GM21381 (cell line): ENCODE data around the gene STAM.

Source experiments
- ATAC-seq: cut with Tn5 transposase; IDR thresholded peaks from one replicate; pipeline ENCODE4 v1.9.1; 2021; ENCODE audit warnings: mild to moderate bottlenecking, moderate library complexity; ENCODE audit not compliant: unreplicated experiment

Gene STAM

GRCh38 chr10:17645621-17646345 is 1.8 kb downstream of the STAM start:
- ATAC-seq, result no peak

GRCh38 chr10:17647326-17647725 is 3.4 kb downstream of the STAM start:
- no peak for ATAC-seq

- ATAC-seq, result no peak
Measured at GRCh38 chr10:17648243-17649035, 4.5 kb downstream of the STAM start.

- ATAC-seq, result no peak
Measured at GRCh38 chr10:17649052-17649451, 5.1 kb downstream of the STAM start.

- no peak for ATAC-seq
Measured at GRCh38 chr10:17649836-17650235, 5.9 kb downstream of the STAM start.

GRCh38 chr10:17650416-17650815 is 6.5 kb downstream of the STAM start:
- no peak for ATAC-seq

GRCh38 chr10:17651896-17652295 is 7.9 kb downstream of the STAM start:
- ATAC-seq, result no peak

- ATAC-seq, result no peak
Measured at GRCh38 chr10:17652585-17652984, 8.6 kb downstream of the STAM start.

GRCh38 chr10:17655009-17655408 is 11.1 kb downstream of the STAM start:
- peak; percentile 27 for ATAC-seq

GRCh38 chr10:17655567-17656146 is 11.7 kb downstream of the STAM start:
- ATAC-seq, result peak; percentile 90

GRCh38 chr10:17657103-17657500 is 13.2 kb downstream of the STAM start:
- ATAC-seq, result no peak

- no peak for ATAC-seq
Measured at GRCh38 chr10:17659365-17659764, 15.4 kb downstream of the STAM start.

GRCh38 chr10:17660921-17661320 is 17.0 kb downstream of the STAM start:
- ATAC-seq, result no peak

- ATAC-seq, result no peak
Measured at GRCh38 chr10:17661510-17661909, 17.6 kb downstream of the STAM start.

- no peak for ATAC-seq
Measured at GRCh38 chr10:17662193-17663138, 18.5 kb downstream of the STAM start.

GRCh38 chr10:17663450-17663849 is 19.5 kb downstream of the STAM start:
- no peak for ATAC-seq

GRCh38 chr10:17665747-17666146 is 21.8 kb downstream of the STAM start:
- no peak for ATAC-seq

GRCh38 chr10:17668435-17669184 is 24.7 kb downstream of the STAM start:
- ATAC-seq, result no peak

GRCh38 chr10:17669185-17669872 is 25.4 kb downstream of the STAM start:
- ATAC-seq, result peak; percentile 53

GRCh38 chr10:17671307-17671706 is 27.4 kb downstream of the STAM start:
- no peak for ATAC-seq
